ENCODE measurements around the gene TSC22D1.

TSC22D1 gene

GRCh38 chr13:44470638-44471562 is 105.2 kb downstream of the TSC22D1 start:
- no peak overlapping the region for H3K9ac ChIP-seq (ENCODE audit: low read length)
- H3K4me2 ChIP-seq (ENCODE audit: low read depth, low read length, poor library complexity, severe bottlenecking), result no peak overlapping the region
- no peaks in the 10 kb centered on the region for H3K79me2 ChIP-seq (ENCODE audit: insufficient read depth, low read length)
- H3K4me3 ChIP-seq (ENCODE audit: insufficient read depth, low read length, poor library complexity, severe bottlenecking), result no peak overlapping the region
- H3K9me2 ChIP-seq (replicated peaks; ENCODE audit: insufficient read depth, low read length), result no peaks in the 10 kb centered on the region
- no peaks in the 10 kb centered on the region for H3K9me3 ChIP-seq (ENCODE audit: insufficient read depth, low read length)
- TF ChIP-seq CTCF (IDR thresholded peaks at IDR 0.05; ENCODE audit: insufficient read depth, low read length, poor library complexity, severe bottlenecking), result no peak
- TF ChIP-seq EZH2phosphoT487 (conservative IDR thresholded peaks at IDR 0.05; ENCODE audit: low read length), result no peak
- no peaks in the 10 kb centered on the region for H3F3A ChIP-seq (ENCODE audit: insufficient read depth)
- H2AFZ ChIP-seq (ENCODE audit: low read depth, low read length, severe bottlenecking), result no peak overlapping the region
- H3K27ac ChIP-seq (ENCODE audit: low read depth, low read length), result no peak overlapping the region
- H4K20me1 ChIP-seq (ENCODE audit: low read depth, low read length), result no peaks in the 10 kb centered on the region
- no peaks in the 10 kb centered on the region for H3K36me3 ChIP-seq (ENCODE audit: low read length)
- no peaks in the 10 kb centered on the region for H3K27me3 ChIP-seq (ENCODE audit: low read length)

GRCh38 chr13:44468874-44469273 is 107.3 kb downstream of the TSC22D1 start:
- H3K4me2 ChIP-seq (ENCODE audit: low read depth, low read length, poor library complexity, severe bottlenecking), result no peak overlapping the region
- no peak overlapping the region for H3K9ac ChIP-seq (ENCODE audit: low read length)
- no peaks in the 10 kb centered on the region for H3K27me3 ChIP-seq (ENCODE audit: low read length)
- H4K20me1 ChIP-seq (ENCODE audit: low read depth, low read length), result no peaks in the 10 kb centered on the region
- H3K9me2 ChIP-seq (replicated peaks; ENCODE audit: insufficient read depth, low read length), result no peaks in the 10 kb centered on the region
- H2AFZ ChIP-seq (ENCODE audit: low read depth, low read length, severe bottlenecking), result no peak overlapping the region
- H3K4me3 ChIP-seq (ENCODE audit: insufficient read depth, low read length, poor library complexity, severe bottlenecking), result no peak overlapping the region
- H3K27ac ChIP-seq (ENCODE audit: low read depth, low read length), result no peak overlapping the region
- no peak for TF ChIP-seq EZH2phosphoT487 (conservative IDR thresholded peaks at IDR 0.05; ENCODE audit: low read length)
- TF ChIP-seq CTCF (IDR thresholded peaks at IDR 0.05; ENCODE audit: insufficient read depth, low read length, poor library complexity, severe bottlenecking), result no peak
- no peaks in the 10 kb centered on the region for H3K9me3 ChIP-seq (ENCODE audit: insufficient read depth, low read length)
- no peaks in the 10 kb centered on the region for H3K36me3 ChIP-seq (ENCODE audit: low read length)
- no peaks in the 10 kb centered on the region for H3F3A ChIP-seq (ENCODE audit: insufficient read depth)
- no peaks in the 10 kb centered on the region for H3K79me2 ChIP-seq (ENCODE audit: insufficient read depth, low read length)

GRCh38 chr13:44465318-44465717 is 110.8 kb downstream of the TSC22D1 start:
- no peak for TF ChIP-seq EZH2phosphoT487 (conservative IDR thresholded peaks at IDR 0.05; ENCODE audit: low read length)
- no peak for TF ChIP-seq CTCF (IDR thresholded peaks at IDR 0.05; ENCODE audit: insufficient read depth, low read length, poor library complexity, severe bottlenecking)
- Histone ChIP-seq H3K27me3 (ENCODE audit: low read length) (no peaks in the 10 kb centered on the region), H3K36me3 (ENCODE audit: low read length) (no peaks in the 10 kb centered on the region), H2AFZ (ENCODE audit: low read depth, low read length, severe bottlenecking) (no peak overlapping the region), H3K4me2 (ENCODE audit: low read depth, low read length, poor library complexity, severe bottlenecking) (no peak overlapping the region), H3K79me2 (ENCODE audit: insufficient read depth, low read length) (no peaks in the 10 kb centered on the region), H3K9me2 (replicated peaks; ENCODE audit: insufficient read depth, low read length) (no peaks in the 10 kb centered on the region), H3K9ac (ENCODE audit: low read length) (no peak overlapping the region), H3F3A (ENCODE audit: insufficient read depth) (no peaks in the 10 kb centered on the region), H4K20me1 (ENCODE audit: low read depth, low read length) (no peaks in the 10 kb centered on the region), H3K4me3 (ENCODE audit: insufficient read depth, low read length, poor library complexity, severe bottlenecking) (no peak overlapping the region), H3K27ac (ENCODE audit: low read depth, low read length) (no peak overlapping the region), H3K9me3 (ENCODE audit: insufficient read depth, low read length) (no peaks in the 10 kb centered on the region)

Data from SU-DHL-6 (cell line).